ENCODE results near the gene UBE3C. TPM values are rescaled to one million over a fixed set of nuclear protein-coding genes. Genes with fewer than 3 reads are reported as not detected.

Gene UBE3C
- total and polyA plus RNA-seq, 2 of the 13 experiments (the other 11 are each of a cell fraction or from before 2014, with no cell fraction given), result 27.0 to 48.2 TPM

DNA sequence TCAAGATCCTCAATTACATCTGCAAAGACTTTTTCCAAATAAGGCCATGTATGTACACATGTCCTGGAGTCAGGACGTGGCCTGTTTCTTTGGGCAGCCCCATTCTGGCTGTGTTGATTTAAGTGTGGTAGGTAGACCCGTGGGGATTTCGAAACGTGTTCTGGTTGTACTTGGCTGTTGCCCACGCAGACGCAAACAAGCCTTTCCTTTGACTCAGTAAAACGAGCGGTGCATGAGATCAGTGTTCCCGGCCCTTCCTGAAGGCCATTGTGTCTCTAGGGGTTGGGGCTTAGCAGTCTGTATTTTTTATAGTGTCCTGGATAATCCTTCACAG is 133.2 kb downstream of the UBE3C start (continued):
- TF ChIP-seq, protein P1, sequence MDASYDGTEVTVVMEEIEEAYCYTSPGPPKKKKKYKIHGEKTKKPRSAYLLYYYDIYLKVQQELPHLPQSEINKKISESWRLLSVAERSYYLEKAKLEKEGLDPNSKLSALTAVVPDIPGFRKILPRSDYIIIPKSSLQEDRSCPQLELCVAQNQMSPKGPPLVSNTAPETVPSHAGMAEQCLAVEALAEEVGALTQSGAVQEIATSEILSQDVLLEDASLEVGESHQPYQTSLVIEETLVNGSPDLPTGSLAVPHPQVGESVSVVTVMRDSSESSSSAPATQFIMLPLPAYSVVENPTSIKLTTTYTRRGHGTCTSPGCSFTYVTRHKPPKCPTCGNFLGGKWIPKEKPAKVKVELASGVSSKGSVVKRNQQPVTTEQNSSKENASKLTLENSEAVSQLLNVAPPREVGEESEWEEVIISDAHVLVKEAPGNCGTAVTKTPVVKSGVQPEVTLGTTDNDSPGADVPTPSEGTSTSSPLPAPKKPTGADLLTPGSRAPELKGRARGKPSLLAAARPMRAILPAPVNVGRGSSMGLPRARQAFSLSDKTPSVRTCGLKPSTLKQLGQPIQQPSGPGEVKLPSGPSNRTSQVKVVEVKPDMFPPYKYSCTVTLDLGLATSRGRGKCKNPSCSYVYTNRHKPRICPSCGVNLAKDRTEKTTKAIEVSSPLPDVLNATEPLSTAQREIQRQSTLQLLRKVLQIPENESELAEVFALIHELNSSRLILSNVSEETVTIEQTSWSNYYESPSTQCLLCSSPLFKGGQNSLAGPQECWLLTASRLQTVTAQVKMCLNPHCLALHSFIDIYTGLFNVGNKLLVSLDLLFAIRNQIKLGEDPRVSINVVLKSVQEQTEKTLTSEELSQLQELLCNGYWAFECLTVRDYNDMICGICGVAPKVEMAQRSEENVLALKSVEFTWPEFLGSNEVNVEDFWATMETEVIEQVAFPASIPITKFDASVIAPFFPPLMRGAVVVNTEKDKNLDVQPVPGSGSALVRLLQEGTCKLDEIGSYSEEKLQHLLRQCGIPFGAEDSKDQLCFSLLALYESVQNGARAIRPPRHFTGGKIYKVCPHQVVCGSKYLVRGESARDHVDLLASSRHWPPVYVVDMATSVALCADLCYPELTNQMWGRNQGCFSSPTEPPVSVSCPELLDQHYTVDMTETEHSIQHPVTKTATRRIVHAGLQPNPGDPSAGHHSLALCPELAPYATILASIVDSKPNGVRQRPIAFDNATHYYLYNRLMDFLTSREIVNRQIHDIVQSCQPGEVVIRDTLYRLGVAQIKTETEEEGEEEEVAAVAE (CRISPR knock-in tag; IDR thresholded peaks at IDR 0.05; ENCODE audit: borderline replicate concordance), result peak; percentile 34; the same call in 1 of the 2 replicates
- TF ChIP-seq ZSCAN21 (CRISPR knock-in tag; IDR thresholded peaks at IDR 0.05; ENCODE audit: borderline replicate concordance) (no peak), ZNF484 (CRISPR knock-in tag; IDR thresholded peaks at IDR 0.05; ENCODE audit: borderline replicate concordance, low read depth) (no peak), TP53 (CRISPR knock-in tag; conservative IDR thresholded peaks at IDR 0.05) (no peak), ATF1 (CRISPR knock-in tag; IDR thresholded peaks at IDR 0.05) (no peak), ZFP36L2 (CRISPR knock-in tag; IDR thresholded peaks at IDR 0.05) (no peak), CBX5 (CRISPR knock-in tag; IDR thresholded peaks at IDR 0.05; ENCODE audit: borderline replicate concordance) (no peak), SP1 (IDR thresholded peaks at IDR 0.05) (no peak), SP1 (CRISPR knock-in tag; IDR thresholded peaks at IDR 0.05) (no peak), ZKSCAN1 (IDR thresholded peaks at IDR 0.05; ENCODE audit: low read length) (no peak), ASH2L (IDR thresholded peaks at IDR 0.05; ENCODE audit: insufficient read length, low read depth, low read length) (no peak), ARNTL (CRISPR knock-in tag; IDR thresholded peaks at IDR 0.05) (0 out of 2 replicates have a peak, but pooled peaks have one; percentile 26), ZFP1 (CRISPR knock-in tag; IDR thresholded peaks at IDR 0.05) (no peak), MTF2 (CRISPR knock-in tag; IDR thresholded peaks at IDR 0.05; ENCODE audit: borderline replicate concordance) (no peak), ZFYVE20 (CRISPR knock-in tag; IDR thresholded peaks at IDR 0.05; ENCODE audit: borderline replicate concordance, low read depth) (no peak), MBD4 (IDR thresholded peaks at IDR 0.05; ENCODE audit: borderline replicate concordance, low read length) (no peak), MYNN (CRISPR knock-in tag; IDR thresholded peaks at IDR 0.05; ENCODE audit: low read depth) (no peak), HNRNPK (IDR thresholded peaks at IDR 0.05; ENCODE audit: low read depth, low read length, poor library complexity, severe bottlenecking) (no peak), SRSF9 (IDR thresholded peaks at IDR 0.05; ENCODE audit: borderline replicate concordance, insufficient read depth, low read depth, low read length, poor library complexity, severe bottlenecking) (no peak), NKX3-1 (CRISPR knock-in tag; IDR thresholded peaks at IDR 0.05) (no peak)
- TF ChIP-seq, protein P2, sequence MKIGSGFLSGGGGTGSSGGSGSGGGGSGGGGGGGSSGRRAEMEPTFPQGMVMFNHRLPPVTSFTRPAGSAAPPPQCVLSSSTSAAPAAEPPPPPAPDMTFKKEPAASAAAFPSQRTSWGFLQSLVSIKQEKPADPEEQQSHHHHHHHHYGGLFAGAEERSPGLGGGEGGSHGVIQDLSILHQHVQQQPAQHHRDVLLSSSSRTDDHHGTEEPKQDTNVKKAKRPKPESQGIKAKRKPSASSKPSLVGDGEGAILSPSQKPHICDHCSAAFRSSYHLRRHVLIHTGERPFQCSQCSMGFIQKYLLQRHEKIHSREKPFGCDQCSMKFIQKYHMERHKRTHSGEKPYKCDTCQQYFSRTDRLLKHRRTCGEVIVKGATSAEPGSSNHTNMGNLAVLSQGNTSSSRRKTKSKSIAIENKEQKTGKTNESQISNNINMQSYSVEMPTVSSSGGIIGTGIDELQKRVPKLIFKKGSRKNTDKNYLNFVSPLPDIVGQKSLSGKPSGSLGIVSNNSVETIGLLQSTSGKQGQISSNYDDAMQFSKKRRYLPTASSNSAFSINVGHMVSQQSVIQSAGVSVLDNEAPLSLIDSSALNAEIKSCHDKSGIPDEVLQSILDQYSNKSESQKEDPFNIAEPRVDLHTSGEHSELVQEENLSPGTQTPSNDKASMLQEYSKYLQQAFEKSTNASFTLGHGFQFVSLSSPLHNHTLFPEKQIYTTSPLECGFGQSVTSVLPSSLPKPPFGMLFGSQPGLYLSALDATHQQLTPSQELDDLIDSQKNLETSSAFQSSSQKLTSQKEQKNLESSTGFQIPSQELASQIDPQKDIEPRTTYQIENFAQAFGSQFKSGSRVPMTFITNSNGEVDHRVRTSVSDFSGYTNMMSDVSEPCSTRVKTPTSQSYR (CRISPR knock-in tag; IDR thresholded peaks at IDR 0.05; ENCODE audit: borderline replicate concordance), result no peak
- TF ChIP-seq, protein P3, sequence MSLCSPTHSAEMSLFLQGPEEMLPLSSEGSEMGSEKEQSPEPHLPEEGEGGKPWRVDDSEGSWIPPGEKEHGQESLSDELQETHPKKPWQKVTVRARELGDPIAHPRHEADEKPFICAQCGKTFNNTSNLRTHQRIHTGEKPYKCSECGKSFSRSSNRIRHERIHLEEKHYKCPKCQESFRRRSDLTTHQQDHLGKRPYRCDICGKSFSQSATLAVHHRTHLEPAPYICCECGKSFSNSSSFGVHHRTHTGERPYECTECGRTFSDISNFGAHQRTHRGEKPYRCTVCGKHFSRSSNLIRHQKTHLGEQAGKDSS (CRISPR knock-in tag; IDR thresholded peaks at IDR 0.05; ENCODE audit: borderline replicate concordance, low read depth), result no peak
- TF ChIP-seq, protein P4, sequence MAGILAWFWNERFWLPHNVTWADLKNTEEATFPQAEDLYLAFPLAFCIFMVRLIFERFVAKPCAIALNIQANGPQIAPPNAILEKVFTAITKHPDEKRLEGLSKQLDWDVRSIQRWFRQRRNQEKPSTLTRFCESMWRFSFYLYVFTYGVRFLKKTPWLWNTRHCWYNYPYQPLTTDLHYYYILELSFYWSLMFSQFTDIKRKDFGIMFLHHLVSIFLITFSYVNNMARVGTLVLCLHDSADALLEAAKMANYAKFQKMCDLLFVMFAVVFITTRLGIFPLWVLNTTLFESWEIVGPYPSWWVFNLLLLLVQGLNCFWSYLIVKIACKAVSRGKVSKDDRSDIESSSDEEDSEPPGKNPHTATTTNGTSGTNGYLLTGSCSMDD (CRISPR knock-in tag; IDR thresholded peaks at IDR 0.05), result no peak

Data from HepG2 (cell line).